GM19438 (cell line): ENCODE measurements around the gene DUS1L.

Source experiments
- ATAC-seq: cut with Tn5 transposase; IDR thresholded peaks from one replicate; pipeline ENCODE4 v1.9.1; 2021; ENCODE audit warnings: low read depth; ENCODE audit not compliant: unreplicated experiment

DUS1L gene

DNA sequence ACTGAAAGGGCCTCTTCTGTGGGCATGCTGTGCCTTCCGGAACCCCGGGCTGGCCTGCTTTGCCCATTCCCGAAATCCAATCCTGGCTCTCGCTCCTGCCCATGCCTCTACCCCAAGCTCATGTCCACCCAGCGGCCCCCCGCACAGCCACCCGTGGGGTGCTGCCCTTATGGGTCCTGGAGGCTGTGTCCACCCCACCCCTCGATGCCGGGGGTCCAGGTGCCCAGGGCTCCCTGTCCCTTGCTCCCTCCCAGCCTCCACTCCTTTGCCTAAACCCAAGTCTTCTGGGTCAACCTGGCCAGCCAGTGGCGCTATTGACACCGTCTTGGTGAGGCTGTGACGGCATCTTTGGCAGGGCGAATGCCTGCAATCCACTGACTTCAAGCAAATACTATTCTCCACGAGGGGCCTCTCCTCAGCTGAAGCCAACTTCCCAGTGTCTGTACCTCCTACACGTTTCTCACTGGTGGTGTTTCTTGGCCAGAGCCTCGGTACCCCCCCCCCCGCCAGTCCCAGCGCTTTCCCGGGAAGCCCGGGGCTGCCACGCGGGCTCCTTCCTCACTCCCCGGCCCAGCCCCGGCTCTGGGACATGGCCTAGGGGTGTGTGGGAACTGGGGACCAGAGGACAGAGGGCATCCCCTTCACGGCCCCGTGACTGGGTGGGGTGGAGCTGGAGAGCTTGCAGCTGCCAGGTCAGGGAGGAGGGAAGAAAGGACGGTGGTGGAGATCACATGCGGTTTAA lies 12.2 kb upstream of the DUS1L start:
- no peak for ATAC-seq

- ATAC-seq: no peak
Observed at GRCh38 chr17:82076785-82077591, 11.4 kb upstream of the DUS1L start.

- no peak for ATAC-seq
Observed at GRCh38 chr17:82076018-82076784, 10.6 kb upstream of the DUS1L start.

GRCh38 chr17:82073446-82073845 lies 7.8 kb upstream of the DUS1L start:
- ATAC-seq: no peak

- ATAC-seq: no peak
Observed at GRCh38 chr17:82072827-82073226, 7.2 kb upstream of the DUS1L start.

DNA sequence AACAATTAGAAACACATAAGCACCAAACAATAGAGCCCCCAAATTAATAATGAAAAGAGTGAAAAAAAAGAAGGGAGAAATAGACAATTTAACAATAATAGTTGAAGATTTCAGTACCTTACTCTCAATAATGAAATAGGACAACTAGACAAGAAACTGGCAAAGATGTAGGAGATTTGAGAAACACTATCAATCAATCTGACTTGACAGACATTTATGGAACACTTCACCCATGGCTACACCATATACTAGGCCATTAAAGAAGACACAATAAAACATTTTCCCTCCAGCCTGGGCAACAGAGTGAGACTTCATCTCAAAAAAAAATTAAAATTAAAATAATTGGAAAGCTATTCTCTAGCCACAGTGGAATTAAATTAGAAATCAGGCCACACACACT lies 5.0 kb upstream of the DUS1L start:
- ATAC-seq: no peak

GRCh38 chr17:82065193-82065637 lies 389 bp downstream of the DUS1L start:
- peak; percentile 34 for ATAC-seq

DNA sequence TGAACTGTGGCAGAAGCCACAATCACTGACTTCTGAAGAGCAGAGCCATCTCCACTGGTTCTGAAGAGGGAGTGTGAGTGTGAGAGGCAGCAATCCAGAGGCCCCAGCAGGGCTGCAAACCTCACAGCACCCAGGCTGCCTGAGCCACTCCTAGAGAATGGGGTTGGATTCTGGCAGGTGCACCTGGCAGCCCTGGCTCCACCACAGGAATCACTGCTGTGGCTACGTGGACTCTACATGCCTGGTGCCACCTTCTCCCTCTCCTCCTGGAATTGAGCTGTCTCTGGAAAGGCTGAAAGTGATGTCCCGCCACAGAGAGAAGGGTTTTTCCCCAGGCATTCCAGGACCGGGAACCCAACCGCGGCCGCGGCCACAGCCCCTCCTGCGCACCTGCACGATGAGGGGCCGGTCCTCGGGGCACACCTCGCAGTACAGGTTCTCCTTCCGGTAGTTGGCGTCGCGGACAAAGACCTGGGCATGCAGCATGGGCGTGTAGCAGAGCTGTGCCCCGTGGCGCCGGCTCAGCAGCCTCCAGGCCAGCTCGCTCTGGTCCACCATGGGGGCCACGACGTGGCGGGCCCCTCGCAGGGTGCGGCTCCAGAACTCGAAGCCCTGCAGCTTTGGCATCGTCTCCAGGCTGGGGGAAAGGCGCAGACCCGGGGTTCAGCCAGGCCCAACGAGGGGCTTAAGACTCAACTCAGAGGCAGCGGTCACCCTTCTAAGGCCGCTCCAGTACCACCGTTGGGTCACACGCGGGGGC lies 991 bp downstream of the DUS1L start:
- ATAC-seq: no peak

DNA sequence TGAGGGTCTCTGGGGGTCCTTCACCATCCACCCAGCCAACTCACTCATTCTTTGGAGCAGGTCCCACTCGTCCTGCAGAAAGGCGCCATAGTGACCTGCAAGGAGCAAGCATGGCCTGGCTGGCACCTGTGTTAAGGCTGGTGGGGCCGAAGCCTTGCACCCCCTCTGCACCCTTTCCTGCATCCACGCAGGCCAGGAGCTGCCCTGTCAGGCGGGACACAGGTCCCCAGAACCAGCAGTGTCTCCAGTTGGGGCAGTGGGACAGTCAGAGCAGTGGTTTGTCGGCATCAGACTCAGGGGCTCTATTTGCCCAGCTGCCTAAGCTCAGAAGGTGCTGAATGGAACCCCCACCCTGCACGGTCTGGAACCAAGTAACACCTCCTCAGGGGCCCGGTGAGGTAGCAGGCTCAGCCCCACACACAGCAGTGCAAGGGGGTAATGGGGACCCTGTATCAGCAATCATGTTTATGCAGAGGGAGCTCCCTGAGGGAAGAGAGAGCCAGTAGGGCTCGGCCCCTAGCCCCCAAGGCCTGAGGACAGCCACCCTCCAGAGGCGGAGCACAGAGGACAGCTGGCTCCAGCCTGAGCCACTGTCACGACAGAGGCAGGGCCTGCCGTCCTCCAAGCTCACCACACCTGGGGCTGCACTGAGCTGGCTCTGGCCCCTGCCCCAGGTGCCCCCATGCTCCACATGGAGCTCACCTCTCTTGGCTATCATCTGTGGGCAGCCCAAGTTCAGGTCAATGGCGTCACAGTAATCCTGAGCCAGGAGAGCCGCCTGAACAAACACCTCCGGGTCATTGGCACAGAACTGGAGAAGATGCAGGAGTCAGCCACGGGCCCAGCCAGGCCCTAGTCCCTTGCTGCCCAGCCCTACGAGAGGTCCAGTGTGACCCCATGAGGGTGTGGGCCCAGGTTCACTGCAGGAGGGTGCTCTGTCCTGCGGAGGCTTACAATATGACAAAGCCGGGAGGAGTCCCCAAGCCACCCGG lies 1.9 kb downstream of the DUS1L start:
- no peak for ATAC-seq

DNA sequence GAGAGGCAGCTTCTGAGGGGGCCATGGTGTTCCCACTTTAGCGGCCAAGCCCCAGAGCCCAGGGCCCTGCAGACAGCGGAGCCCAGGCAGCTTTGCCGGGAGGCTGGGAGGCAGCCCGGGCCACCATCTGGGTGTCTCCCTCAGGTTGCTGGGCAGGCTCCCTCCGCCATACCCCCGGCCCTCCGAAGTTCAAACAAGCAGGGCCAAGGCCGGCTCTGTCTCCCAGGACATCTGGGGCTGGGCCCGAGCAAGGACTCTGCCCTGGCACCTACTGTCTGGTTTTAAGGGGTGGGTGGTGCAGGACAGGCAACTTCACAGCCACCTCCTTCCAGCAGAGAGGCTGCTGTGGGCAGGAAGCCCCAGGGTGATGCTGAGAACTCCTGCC lies 2.6 kb downstream of the DUS1L start:
- ATAC-seq: no peak

GRCh38 chr17:82062076-82062983 lies 3.3 kb downstream of the DUS1L start:
- ATAC-seq: no peak

DNA sequence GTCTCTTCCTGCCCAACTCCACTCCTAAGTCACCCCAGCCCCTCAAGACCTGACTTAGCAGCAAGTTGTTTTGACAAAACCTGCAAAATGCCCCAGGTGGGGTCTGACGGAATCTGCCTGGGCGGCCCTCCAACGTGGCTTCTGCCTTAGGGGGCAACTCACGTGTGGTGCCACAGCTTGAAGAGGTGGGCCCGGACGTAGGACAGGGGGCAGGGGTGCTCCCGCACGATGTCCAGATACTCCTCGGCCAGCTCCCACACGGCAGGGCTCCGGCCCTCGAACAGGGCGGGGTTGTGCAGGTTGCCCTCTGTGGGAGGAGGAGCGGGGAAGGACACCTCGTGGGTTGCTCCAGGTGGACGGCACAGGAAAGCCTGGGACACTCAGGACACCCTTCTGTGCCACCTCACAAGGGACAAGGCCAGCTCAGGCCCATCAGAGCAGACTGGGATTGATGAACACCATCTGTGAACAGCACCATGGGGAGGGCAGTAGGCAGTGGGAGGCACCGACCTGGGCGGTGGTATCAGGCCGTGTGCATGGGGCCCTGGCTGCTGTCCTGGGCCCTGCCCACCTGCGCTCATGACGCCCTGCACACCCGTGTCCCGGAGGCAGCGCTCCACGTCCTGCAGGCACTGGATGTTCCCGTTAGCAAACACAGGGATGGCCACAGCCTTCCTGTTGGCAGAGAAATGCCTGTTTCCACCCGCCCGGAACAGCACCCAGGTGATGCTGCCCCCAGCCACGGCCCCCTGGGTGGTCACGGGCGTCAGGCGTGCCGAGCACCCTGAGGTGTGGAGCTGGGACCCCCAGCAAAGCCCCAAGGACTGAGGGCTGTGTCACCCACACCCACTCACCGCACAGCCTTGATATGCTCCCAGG lies 4.3 kb downstream of the DUS1L start:
- ATAC-seq: no peak

- no peak for ATAC-seq
Observed at GRCh38 chr17:82060614-82061013, 5.0 kb downstream of the DUS1L start.

GRCh38 chr17:82060001-82060380 lies 5.6 kb downstream of the DUS1L start:
- no peak for ATAC-seq

- ATAC-seq: no peak
Observed at GRCh38 chr17:82059272-82060000, 6.2 kb downstream of the DUS1L start.

DNA sequence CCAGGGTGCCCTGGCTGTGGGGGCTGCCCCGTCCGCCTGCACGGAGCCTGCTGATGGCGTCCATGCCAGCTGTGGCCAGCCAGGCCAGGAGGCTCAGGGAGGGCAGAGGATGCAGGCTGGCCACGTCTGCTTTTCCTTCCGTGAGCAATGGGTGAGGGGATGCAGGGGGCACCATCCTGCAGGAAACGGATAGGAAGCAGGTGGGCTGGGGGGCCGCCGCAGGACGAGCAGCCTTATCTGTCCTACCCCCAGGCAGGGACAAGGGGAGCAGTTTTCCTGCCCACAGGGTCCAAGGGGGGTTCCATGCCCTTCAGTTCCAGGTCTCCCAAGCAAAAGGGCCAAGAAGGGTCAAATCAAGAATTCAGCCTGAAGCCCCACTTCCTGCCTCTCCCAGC lies 6.8 kb downstream of the DUS1L start:
- ATAC-seq: no peak
